Activated CD4-positive, alpha-beta T cell treated with anti-CD3 and anti-CD28 coated beads, Interleukin-2, amount 10 ng/mL, durations not matched to agents 7 days and 5 days (primary cell): ENCODE data around the gene STT3A. TPM values are rescaled to one million over a fixed set of nuclear protein-coding genes. Genes with fewer than 3 reads are reported as not detected.

ENCODE experiments used
- total RNA-seq, 2 experiments: library from RNA; stranded (reverse); gene quantifications; one replicate each; pipeline ENCODE4 v1.2.3, GENCODE V29; 2021

STT3A gene
- total RNA-seq, 2 experiments from 2014 or later: 105 to 127 TPM

Other genes starting within 250 kb of the STT3A start
- gene FEZ1, start 96.6 kb upstream of the STT3A start, total RNA-seq: under 1 TPM; 0.40 TPM
- gene EI24, start 23.4 kb upstream of the STT3A start, total RNA-seq: 10 to 100 TPM; 37.3 to 44.3 TPM
- 10 to 100 TPM; 81.4 to 87.2 TPM for gene CHEK1, start 32.3 kb downstream of the STT3A start, total RNA-seq
- gene ACRV1, start 88.0 kb downstream of the STT3A start, total RNA-seq: not detected
- not detected for gene PATE1, start 153.4 kb downstream of the STT3A start, total RNA-seq
- gene PATE2, start 186.0 kb downstream of the STT3A start, total RNA-seq: under 1 TPM in 1 of 2 experiments, not detected in 1; 0.20 TPM
- gene PATE3, start 195.3 kb downstream of the STT3A start, total RNA-seq: not detected
- not detected for gene PATE4, start 240.5 kb downstream of the STT3A start, total RNA-seq